ENCODE measurements around the gene NDUFV2.

NDUFV2 gene

DNA sequence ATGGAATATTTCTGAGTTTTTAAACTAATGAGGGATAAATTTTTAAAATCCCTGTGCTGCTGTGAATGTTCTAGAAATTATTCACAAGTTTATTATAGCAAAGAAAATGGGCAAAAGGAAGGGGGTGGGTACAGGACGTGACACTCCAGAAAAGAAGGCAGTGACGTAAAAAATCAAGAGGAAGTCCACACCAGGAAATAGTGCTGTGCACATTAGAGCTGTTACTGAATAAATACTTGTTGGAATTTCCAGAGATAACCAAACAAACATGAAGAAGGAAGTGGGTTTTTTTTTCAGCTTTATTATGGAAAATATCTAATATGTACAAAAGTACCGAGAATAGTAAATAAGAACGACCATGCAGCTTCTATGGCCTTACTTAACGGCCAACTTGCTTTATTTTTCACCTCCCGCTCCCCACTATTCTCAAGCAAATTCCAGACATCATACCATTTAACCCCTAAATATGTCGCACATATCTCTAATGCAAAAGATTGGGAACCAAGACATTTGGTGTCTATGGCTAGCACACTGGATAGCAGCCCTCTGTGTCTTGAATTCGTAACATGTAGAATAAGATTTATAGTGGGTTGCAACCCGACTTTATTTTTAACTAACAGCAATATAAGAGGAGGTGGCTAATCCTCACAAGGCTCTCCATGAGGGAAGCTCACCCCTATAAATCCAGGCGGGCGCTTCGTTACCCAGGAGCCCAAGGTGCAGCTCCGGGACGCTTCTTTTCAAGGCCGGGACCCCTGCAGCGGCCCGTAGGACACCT lies 580 bp upstream of the NDUFV2 start:
- H2AFZ ChIP-seq (ENCODE audit: low read length, unreplicated experiment): peak overlapping the region; percentile 77
- peaks cover 18% of the 10 kb centered on the region for H3K4me1 ChIP-seq (ENCODE audit: control insufficient read depth, insufficient read depth, low read length, unreplicated experiment)
- H3K4me3 ChIP-seq (ENCODE audit: low read depth, low read length): peak overlapping the region; percentile 91
- peaks cover 52% of the 10 kb centered on the region for H3K79me2 ChIP-seq (ENCODE audit: control insufficient read depth, insufficient read depth, low read length, unreplicated experiment)
- no peaks in the 10 kb centered on the region for H3K36me3 ChIP-seq (ENCODE audit: insufficient read depth, low read length)
- H3K27ac ChIP-seq (ENCODE audit: low read depth, low read length): peak overlapping the region; percentile 94
- no peaks in the 10 kb centered on the region for H3K27me3 ChIP-seq (ENCODE audit: insufficient read depth, low read length)

DNA sequence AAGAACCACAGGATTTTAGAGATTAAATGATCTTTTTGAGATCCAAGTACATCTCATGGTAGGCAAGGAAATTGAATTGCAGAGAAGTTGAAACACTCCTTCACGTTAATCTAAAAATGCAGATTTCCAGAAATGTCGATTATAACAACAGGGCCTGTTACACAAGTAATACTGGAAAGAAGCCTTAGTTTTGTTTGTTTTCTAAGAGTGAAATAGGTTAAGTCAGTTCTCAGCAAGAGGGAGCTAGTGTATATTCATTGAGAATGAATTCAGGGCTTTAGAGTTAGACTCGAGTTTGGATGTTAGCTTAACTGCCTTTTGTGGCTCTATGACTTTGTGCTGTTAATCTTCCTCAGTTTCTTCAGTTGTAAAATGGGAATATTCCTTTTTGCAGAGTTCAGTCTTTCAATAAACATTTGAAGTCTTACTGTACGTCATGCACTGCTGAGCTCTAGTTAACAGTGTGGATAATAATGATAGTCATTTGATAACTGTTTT lies 926 bp downstream of the NDUFV2 start:
- no peaks in the 10 kb centered on the region for H3K36me3 ChIP-seq (ENCODE audit: insufficient read depth, low read length)
- H3K4me3 ChIP-seq (ENCODE audit: low read depth, low read length): peak overlapping the region; percentile 91
- peak overlapping the region; percentile 67 for H3K27ac ChIP-seq (ENCODE audit: low read depth, low read length)
- H3K27me3 ChIP-seq (ENCODE audit: insufficient read depth, low read length): no peaks in the 10 kb centered on the region
- H3K4me1 ChIP-seq (ENCODE audit: control insufficient read depth, insufficient read depth, low read length, unreplicated experiment): peaks cover 33% of the 10 kb centered on the region
- peaks cover 67% of the 10 kb centered on the region for H3K79me2 ChIP-seq (ENCODE audit: control insufficient read depth, insufficient read depth, low read length, unreplicated experiment)
- H2AFZ ChIP-seq (ENCODE audit: low read length, unreplicated experiment): no peak overlapping the region

DNA sequence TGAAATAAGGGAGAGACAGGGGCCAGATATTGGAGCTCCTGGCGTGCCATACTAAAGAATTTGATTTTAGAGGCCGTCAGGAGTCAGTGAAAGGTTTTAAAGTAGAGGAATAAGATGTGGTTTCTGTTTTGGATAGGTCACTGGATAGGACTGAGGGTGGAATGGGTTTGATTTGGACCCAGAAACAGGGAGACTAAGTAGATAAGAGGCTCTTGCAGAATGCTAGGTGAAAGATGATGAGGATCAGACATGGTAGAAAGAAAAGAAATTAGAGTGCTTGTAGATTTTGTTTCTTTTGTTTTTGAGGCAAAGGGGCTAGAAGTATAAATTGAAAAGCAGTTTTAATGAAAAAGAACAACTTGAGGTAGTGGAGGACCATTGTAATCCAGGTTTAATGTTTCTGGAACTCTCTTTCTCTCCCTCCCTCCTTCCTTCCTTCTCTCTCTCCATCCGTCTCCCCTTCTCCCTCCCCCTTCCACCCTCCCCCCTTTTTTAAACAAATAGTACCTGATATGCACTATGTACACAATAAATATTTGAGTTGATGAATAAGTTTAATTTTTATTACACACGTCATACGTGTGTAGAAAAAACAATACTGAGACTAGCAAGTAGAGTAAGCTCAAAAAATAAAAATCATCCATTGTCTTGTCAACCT lies 1.9 kb downstream of the NDUFV2 start:
- H3K27ac ChIP-seq (ENCODE audit: low read depth, low read length): peak overlapping the region; percentile 67
- H3K4me1 ChIP-seq (ENCODE audit: control insufficient read depth, insufficient read depth, low read length, unreplicated experiment): peaks cover 41% of the 10 kb centered on the region
- H3K36me3 ChIP-seq (ENCODE audit: insufficient read depth, low read length): no peaks in the 10 kb centered on the region
- H3K79me2 ChIP-seq (ENCODE audit: control insufficient read depth, insufficient read depth, low read length, unreplicated experiment): peaks cover 77% of the 10 kb centered on the region
- H3K27me3 ChIP-seq (ENCODE audit: insufficient read depth, low read length): no peaks in the 10 kb centered on the region
- peak overlapping the region; percentile 91 for H3K4me3 ChIP-seq (ENCODE audit: low read depth, low read length)
- H2AFZ ChIP-seq (ENCODE audit: low read length, unreplicated experiment): no peak overlapping the region

DNA sequence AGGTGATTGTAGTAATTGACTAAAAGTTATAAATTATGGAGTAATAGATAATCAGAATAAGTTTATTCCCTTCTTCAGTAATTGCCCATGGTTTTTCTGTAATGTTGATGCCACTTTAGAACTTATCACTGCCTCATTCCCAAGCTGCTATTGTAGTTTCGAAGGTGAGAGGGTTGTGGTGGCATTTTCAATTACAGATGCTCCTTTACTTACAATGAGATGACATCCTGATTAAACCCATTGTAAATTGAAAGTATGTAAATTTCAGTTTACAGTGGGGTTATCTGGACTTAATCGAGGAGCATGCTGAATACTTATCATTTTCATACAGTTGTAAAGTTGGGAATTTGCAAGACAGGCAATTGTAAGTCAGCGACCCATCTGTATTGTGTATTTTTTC lies 2.9 kb downstream of the NDUFV2 start:
- Histone ChIP-seq H3K27ac (ENCODE audit: low read depth, low read length) (peak overlapping the region; percentile 67), H3K4me1 (ENCODE audit: control insufficient read depth, insufficient read depth, low read length, unreplicated experiment) (peaks cover 51% of the 10 kb centered on the region), H3K36me3 (ENCODE audit: insufficient read depth, low read length) (no peaks in the 10 kb centered on the region), H3K79me2 (ENCODE audit: control insufficient read depth, insufficient read depth, low read length, unreplicated experiment) (peaks cover 87% of the 10 kb centered on the region), H3K4me3 (ENCODE audit: low read depth, low read length) (peak overlapping the region; percentile 91), H3K27me3 (ENCODE audit: insufficient read depth, low read length) (no peaks in the 10 kb centered on the region), H2AFZ (ENCODE audit: low read length, unreplicated experiment) (no peak overlapping the region)

DNA sequence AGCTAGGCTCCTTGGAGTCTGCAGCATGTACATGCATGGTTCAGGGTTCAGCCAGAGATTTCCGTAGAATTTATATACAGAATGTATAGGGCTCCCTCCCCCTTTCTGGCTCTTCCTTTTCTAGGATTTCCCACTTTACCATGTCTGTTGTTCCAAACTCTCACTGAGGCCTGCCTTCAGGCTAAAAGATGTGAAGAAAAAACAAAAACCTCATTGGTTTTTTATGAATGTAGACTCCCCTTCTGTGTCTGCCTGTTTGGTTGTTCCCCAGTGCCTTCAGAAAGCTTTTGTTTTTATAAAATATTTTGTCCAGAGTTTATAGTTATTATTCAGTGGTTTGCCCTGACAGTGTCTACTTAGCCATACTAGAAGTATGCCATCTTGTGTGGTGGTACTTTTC lies 3.6 kb downstream of the NDUFV2 start:
- peak overlapping the region; percentile 67 for H3K27ac ChIP-seq (ENCODE audit: low read depth, low read length)
- H3K36me3 ChIP-seq (ENCODE audit: insufficient read depth, low read length): peaks cover 4% of the 10 kb centered on the region; the same call in 1 of the 2 replicates

DNA sequence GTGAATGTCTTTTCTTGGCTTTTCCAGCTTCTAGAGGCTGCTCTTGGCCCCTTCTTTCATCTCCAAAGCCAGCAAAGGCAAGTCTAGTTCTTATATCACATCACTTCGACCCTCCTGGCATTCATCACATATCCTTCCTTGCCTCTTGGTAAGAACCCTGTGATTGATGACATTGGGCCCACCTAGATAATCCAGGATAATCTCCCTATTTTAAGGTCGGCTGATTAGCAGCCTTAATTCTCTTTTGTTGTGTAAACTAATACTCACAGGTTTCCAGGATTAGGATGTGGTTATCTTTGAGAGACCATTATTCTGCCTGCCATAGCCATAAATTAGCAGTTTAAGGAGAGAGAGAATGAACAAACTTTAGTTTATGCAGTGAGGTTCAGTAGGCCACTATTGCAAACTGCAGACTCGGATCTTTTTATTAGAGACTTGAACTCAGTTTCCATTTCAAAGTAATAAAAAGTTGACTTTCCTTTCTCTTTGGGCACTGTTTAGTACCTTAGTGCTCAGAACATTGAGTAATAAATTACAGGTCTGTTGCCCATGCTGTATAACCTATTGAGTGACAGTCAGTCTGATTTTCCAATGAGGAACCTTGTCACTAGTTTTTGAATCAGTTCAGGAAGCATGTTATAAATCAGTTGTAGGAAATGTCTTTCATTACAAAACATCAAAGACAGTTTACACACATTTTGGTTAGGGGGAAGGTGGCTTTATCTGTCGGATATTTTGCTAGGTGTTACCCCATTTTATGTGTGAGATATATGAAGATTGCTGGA lies 4.5 kb downstream of the NDUFV2 start:
- peaks cover 97% of the 10 kb centered on the region for H3K79me2 ChIP-seq (ENCODE audit: control insufficient read depth, insufficient read depth, low read length, unreplicated experiment)
- peaks cover 54% of the 10 kb centered on the region for H3K4me1 ChIP-seq (ENCODE audit: control insufficient read depth, insufficient read depth, low read length, unreplicated experiment)
- peaks cover 10% of the 10 kb centered on the region; the same call in 1 of the 2 replicates for H3K36me3 ChIP-seq (ENCODE audit: insufficient read depth, low read length)
- H3K27ac ChIP-seq (ENCODE audit: low read depth, low read length): peak overlapping the region; percentile 67
- no peak overlapping the region for H2AFZ ChIP-seq (ENCODE audit: low read length, unreplicated experiment)
- H3K27me3 ChIP-seq (ENCODE audit: insufficient read depth, low read length): no peaks in the 10 kb centered on the region
- peak overlapping the region; percentile 91 for H3K4me3 ChIP-seq (ENCODE audit: low read depth, low read length)

More for the DNA sequence above, 3.6 kb downstream of the NDUFV2 start:
- Histone ChIP-seq H3K4me3 (ENCODE audit: low read depth, low read length) (peak overlapping the region; percentile 91), H3K79me2 (ENCODE audit: control insufficient read depth, insufficient read depth, low read length, unreplicated experiment) (peaks cover 89% of the 10 kb centered on the region), H3K27me3 (ENCODE audit: insufficient read depth, low read length) (no peaks in the 10 kb centered on the region), H2AFZ (ENCODE audit: low read length, unreplicated experiment) (no peak overlapping the region), H3K4me1 (ENCODE audit: control insufficient read depth, insufficient read depth, low read length, unreplicated experiment) (peaks cover 57% of the 10 kb centered on the region)

DNA sequence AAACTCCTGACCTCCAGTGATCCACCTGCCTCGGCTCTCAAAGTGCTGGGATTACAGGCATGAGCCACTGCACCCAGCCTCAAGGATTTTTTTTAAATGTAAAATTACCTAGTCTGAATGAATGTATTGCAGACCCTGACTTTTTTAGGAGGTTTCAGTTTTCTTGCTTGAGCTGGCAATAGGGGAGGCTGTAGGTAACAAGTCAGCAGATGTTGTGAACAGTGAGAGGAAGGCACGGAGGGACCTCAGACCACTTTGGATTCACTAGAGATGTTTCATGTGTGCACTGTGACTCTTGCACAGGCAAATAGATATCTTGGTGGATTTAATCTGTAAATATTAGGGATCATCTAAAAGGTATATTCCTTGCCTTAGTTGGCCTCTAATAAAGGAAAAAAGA lies 6.4 kb downstream of the NDUFV2 start:
- H3K4me3 ChIP-seq (ENCODE audit: low read depth, low read length): peak overlapping the region; percentile 58
- no peak overlapping the region for H2AFZ ChIP-seq (ENCODE audit: low read length, unreplicated experiment)
- peaks cover 100% of the 10 kb centered on the region for H3K79me2 ChIP-seq (ENCODE audit: control insufficient read depth, insufficient read depth, low read length, unreplicated experiment)
- H3K36me3 ChIP-seq (ENCODE audit: insufficient read depth, low read length): peaks cover 10% of the 10 kb centered on the region; the same call in 1 of the 2 replicates
- no peaks in the 10 kb centered on the region for H3K27me3 ChIP-seq (ENCODE audit: insufficient read depth, low read length)
- H3K4me1 ChIP-seq (ENCODE audit: control insufficient read depth, insufficient read depth, low read length, unreplicated experiment): peaks cover 67% of the 10 kb centered on the region
- H3K27ac ChIP-seq (ENCODE audit: low read depth, low read length): peak overlapping the region; percentile 78

DNA sequence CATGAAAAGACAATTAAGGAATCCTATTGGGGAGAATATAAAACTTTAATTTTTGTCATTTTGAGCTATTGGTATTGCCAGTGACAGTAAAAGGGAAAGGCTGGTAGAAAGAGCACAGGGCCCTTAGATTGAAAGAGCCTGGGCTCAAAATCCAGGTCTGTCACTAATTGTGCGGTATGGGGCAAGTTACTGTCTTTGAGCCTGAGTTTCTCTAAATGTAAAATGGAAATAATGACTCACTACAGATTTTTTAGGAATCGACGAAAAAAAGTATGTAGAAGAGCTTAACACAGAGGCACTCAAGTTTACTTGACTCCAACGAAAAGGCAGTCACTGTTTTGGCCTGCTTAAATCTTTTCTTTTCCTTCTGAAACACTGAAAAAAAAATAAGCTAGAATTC lies 7.0 kb downstream of the NDUFV2 start:
- no peaks in the 10 kb centered on the region for H3K27me3 ChIP-seq (ENCODE audit: insufficient read depth, low read length)
- H2AFZ ChIP-seq (ENCODE audit: low read length, unreplicated experiment): no peak overlapping the region
- H3K36me3 ChIP-seq (ENCODE audit: insufficient read depth, low read length): peaks cover 10% of the 10 kb centered on the region; the same call in 1 of the 2 replicates
- H3K4me1 ChIP-seq (ENCODE audit: control insufficient read depth, insufficient read depth, low read length, unreplicated experiment): peaks cover 69% of the 10 kb centered on the region
- peak overlapping the region; percentile 78 for H3K27ac ChIP-seq (ENCODE audit: low read depth, low read length)
- peak overlapping the region; percentile 58 for H3K4me3 ChIP-seq (ENCODE audit: low read depth, low read length)
- peaks cover 100% of the 10 kb centered on the region for H3K79me2 ChIP-seq (ENCODE audit: control insufficient read depth, insufficient read depth, low read length, unreplicated experiment)

DNA sequence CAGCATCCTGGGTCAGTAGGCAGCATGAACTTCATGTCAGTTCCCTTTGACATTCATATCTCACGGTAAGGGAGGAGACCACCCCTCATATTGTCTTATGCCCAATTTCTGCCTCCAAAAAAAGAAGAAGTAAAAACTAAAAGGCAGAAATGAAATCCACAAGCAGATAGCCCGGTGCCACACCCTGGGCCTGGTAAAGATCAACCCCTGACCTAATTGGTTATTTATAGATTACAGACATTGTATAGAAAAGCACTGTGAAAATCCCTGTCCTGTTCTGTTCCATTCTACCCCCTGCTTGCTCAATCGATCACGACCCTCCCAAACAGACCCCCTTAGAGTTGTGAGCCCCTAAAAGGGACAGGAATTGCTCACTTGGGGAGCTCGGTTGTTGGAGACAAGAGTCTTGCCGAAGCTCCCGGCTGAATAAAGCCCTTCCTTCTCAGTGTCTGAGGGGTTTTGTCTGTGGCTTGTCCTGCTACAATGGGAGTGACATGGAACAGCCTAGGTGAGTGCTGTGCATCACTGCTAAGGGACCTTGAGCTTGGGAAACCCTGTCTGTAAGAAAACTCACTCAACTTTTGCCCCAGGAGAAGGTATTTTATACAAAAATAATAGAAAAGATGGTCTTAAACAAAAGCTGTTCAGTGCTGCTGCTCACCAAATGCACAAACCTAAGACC lies 11.1 kb downstream of the NDUFV2 start:
- Histone ChIP-seq H3K27ac (ENCODE audit: low read depth, low read length) (peak overlapping the region; percentile 94), H3K79me2 (ENCODE audit: control insufficient read depth, insufficient read depth, low read length, unreplicated experiment) (peaks cover 95% of the 10 kb centered on the region), H3K4me1 (ENCODE audit: control insufficient read depth, insufficient read depth, low read length, unreplicated experiment) (peaks cover 75% of the 10 kb centered on the region), H3K27me3 (ENCODE audit: insufficient read depth, low read length) (no peaks in the 10 kb centered on the region), H2AFZ (ENCODE audit: low read length, unreplicated experiment) (no peak overlapping the region), H3K4me3 (ENCODE audit: low read depth, low read length) (no peak overlapping the region), H3K36me3 (ENCODE audit: insufficient read depth, low read length) (peaks cover 10% of the 10 kb centered on the region)

DNA sequence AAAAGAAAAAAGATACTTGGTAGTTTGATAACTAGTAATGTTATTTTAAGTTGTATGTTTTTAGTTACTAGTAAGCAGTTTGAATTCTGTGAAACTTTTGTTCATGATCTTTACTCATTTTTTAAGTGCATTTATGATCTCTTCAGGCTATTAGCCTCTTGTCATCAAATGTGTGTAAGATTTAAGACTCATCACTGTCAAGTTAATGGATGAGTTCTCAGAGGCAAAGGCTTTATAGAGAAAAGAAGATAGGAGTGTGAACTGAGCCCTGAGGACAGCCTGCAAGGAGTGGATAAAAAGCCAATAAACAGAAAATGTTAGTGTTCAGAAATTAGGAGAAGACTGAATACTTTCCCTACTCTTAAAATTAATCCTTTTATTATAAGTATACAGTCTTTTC lies 13.5 kb downstream of the NDUFV2 start:
- H3K79me2 ChIP-seq (ENCODE audit: control insufficient read depth, insufficient read depth, low read length, unreplicated experiment): peaks cover 94% of the 10 kb centered on the region
- no peaks in the 10 kb centered on the region for H3K27me3 ChIP-seq (ENCODE audit: insufficient read depth, low read length)
- peak overlapping the region; percentile 94 for H3K27ac ChIP-seq (ENCODE audit: low read depth, low read length)
- no peak overlapping the region for H2AFZ ChIP-seq (ENCODE audit: low read length, unreplicated experiment)
- H3K4me1 ChIP-seq (ENCODE audit: control insufficient read depth, insufficient read depth, low read length, unreplicated experiment): peaks cover 69% of the 10 kb centered on the region
- H3K36me3 ChIP-seq (ENCODE audit: insufficient read depth, low read length): peaks cover 19% of the 10 kb centered on the region
- H3K4me3 ChIP-seq (ENCODE audit: low read depth, low read length): no peak overlapping the region
